Colonic mucosa (tissue), 4 donors: Measurements from ENCODE around the gene AGAP1. TPM values are rescaled to one million over a fixed set of nuclear protein-coding genes. Genes with fewer than 3 reads are reported as not detected.

ENCODE experiments used
- DNase-seq: peaks from one replicate; pipeline ENCODE4 v3.0.0-alpha.2; 2020
- H3K27ac ChIP-seq: fragments of 200-600 bp; one replicate; pipeline ENCODE4 v1.8.0; 2021
- H3K27me3 ChIP-seq: fragments of 200-600 bp; one replicate; pipeline ENCODE4 v1.8.0; 2021
- H3K36me3 ChIP-seq: fragments of 200-600 bp; one replicate; pipeline ENCODE4 v1.8.0; 2021
- H3K4me1 ChIP-seq: fragments of 200-600 bp; one replicate; pipeline ENCODE4 v1.8.0; 2021; ENCODE audit warnings: mild to moderate bottlenecking
- H3K4me3 ChIP-seq: fragments of 200-600 bp; one replicate; pipeline ENCODE4 v1.8.0; 2021
- H3K9ac ChIP-seq, 2 donors: one replicate each; pipeline ENCODE4 v1.7.0; 2013; ENCODE audit warnings: control low read depth in 2 of 2, low read depth in 2 of 2, low read length in 2 of 2
- H3K9me3 ChIP-seq: fragments of 200-600 bp; one replicate; pipeline ENCODE4 v1.8.0; 2021
- intact Hi-C: fragments of 100-400 bp; cut with DNase I; formaldehyde crosslinking; loops from one replicate; pipeline ENCODE4 v1.14.1; 2022
- total RNA-seq, 2 donors: library from RNA; stranded (reverse); fragmentation: NEBNext Ultra II Directional in 1 of 2; extraction: Animal tissue kit (Norgen Biotek cat#: 25700) in 1 of 2; gene quantifications; one replicate each; pipeline ENCODE4 v1.2.1, GENCODE V29; 2021
- TF ChIP-seq, protein P1 (sequence below): fragments of 200-600 bp; IDR thresholded peaks from one replicate; pipeline ENCODE4 v1.8.0; 2022; ENCODE audit warnings: antibody characterized with exemption, mild to moderate bottlenecking
- donor health status: healthy.
- donor health status: DM: no; HTN: no; CAD: no.
- donor health status: DM: no; HTN: no; CAD: no.

Gene AGAP1
- total RNA-seq, 2 donors from 2014 or later = 62.1 to 62.9 TPM

DNA sequence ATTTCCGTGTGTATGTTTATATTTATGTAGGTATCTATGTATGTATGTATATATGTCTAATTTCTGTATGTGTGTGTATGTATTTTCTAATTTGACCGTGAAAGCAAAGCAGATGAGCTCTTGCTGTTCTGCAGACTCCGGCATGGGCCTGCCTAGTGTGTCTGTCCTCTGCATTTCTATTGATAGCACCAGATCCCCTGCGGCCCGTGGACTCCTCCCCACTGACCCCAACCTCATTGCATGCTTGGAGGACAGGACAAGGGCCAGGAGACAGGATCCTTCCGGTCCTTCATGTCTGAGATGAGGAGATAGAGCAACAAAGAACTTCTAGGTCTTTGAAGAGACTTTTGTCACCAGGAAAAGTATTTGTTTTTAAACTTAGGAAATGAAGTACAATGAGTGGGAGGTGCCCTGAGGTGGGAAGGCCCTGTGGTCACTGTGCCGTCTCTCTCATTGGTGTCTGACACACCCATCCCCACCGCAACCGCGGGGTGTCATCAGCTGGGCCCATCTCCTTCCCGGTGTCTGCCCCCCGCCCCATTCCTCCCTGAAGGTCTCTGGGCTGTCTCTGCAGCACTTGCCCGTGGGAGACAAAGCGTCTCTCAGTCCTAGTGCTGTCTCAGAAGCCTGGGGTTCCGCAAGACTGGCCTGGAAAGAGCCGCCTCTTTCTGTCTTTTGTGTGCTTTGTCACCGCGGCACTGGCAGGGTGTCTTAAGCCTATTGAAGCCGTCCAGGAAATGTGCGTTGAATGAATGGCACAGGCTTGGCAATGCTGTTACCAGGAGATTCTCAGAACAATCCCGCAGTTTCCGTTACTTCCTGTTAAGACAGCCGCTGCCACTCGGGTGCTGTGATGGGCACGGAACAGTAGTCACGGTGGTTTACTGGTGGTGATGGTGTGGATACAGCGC is 216.4 kb downstream of the AGAP1 start:
- H3K27ac ChIP-seq = peak overlapping the region; percentile 13
- H3K9me3 ChIP-seq = no peaks in the 10 kb centered on the region
- H3K27me3 ChIP-seq = no peaks in the 10 kb centered on the region
- no peak for DNase-seq
- H3K4me1 ChIP-seq = no peaks in the 10 kb centered on the region
- TF ChIP-seq, protein P1, sequence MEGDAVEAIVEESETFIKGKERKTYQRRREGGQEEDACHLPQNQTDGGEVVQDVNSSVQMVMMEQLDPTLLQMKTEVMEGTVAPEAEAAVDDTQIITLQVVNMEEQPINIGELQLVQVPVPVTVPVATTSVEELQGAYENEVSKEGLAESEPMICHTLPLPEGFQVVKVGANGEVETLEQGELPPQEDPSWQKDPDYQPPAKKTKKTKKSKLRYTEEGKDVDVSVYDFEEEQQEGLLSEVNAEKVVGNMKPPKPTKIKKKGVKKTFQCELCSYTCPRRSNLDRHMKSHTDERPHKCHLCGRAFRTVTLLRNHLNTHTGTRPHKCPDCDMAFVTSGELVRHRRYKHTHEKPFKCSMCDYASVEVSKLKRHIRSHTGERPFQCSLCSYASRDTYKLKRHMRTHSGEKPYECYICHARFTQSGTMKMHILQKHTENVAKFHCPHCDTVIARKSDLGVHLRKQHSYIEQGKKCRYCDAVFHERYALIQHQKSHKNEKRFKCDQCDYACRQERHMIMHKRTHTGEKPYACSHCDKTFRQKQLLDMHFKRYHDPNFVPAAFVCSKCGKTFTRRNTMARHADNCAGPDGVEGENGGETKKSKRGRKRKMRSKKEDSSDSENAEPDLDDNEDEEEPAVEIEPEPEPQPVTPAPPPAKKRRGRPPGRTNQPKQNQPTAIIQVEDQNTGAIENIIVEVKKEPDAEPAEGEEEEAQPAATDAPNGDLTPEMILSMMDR = no peak
- H3K9ac ChIP-seq = no peak overlapping the region
- intact Hi-C loops = no loop called here
- no peak overlapping the region for H3K4me3 ChIP-seq
- H3K36me3 ChIP-seq = no peaks in the 10 kb centered on the region

DNA sequence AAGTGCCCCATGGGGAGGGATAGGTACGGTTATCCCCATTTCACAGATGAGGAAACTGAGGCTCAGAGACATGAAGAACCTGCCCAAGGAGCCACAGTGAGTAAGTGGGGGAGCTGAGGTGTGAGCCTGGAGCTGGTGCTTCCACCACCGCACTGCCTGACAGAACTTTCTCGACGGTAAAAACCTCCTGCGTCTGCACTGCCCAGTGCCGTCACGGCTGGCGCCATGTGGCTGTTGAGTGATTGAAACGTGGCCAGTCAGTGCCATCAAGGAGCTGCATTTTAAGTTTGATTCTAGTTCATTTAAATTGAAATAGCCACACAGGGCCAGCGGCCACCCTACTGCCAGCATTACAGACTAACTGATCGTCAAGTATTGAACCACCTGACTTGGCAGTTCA is 217.1 kb downstream of the AGAP1 start:
- no peak for DNase-seq
- Histone ChIP-seq H3K4me1 (no peaks in the 10 kb centered on the region), H3K9me3 (no peaks in the 10 kb centered on the region), H3K9ac (no peak overlapping the region), H3K27ac (no peak overlapping the region), H3K36me3 (no peaks in the 10 kb centered on the region), H3K4me3 (no peak overlapping the region), H3K27me3 (no peaks in the 10 kb centered on the region)
- TF ChIP-seq, protein P1 = no peak
- intact Hi-C loops = no loop called here

DNA sequence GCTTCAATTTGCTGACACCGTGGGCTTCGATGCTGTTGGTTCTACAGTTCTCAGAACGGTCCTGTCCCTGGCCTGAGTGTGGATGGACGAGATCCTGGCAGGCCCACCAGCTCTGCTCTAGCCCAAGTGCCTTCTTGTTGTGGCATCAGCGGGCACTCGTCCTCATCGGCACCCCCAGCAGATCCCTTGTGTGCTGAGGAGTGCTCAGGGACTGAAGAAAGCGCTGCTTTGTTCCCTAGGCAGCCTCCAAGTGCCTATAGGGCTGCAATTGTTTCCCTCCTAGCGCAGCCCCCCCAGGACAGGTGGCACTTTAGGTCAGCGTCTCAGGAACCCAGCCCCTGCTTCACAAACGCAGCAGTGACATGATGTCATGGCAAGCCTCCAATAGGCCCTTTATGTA is 217.7 kb downstream of the AGAP1 start:
- Histone ChIP-seq H3K9ac (no peak overlapping the region), H3K4me3 (no peak overlapping the region), H3K27ac (no peak overlapping the region), H3K4me1 (no peaks in the 10 kb centered on the region), H3K9me3 (no peaks in the 10 kb centered on the region), H3K36me3 (no peaks in the 10 kb centered on the region), H3K27me3 (no peaks in the 10 kb centered on the region)
- TF ChIP-seq, protein P1 = no peak
- intact Hi-C loops = no loop called here
- no peak for DNase-seq

DNA sequence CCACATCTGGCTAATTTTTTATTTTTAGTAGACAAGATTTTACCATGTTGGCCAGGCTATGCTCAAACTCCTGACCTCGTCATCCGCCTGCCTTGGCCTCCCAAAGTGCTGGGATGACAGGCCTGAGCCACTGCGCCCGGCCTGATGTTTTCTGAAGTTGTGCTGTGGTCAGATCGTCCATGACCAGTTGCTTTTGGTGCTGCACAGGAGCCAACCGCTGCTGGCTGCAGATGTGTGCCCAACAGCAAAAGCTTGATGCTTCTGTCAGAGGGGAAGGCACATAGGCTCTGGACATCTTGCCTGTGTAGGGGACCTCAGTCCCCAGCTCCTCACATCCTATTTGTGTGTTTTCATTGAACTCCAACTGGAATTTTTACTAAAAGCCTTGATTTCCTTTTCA is 218.3 kb downstream of the AGAP1 start:
- intact Hi-C loops = no loop called here
- H3K9ac ChIP-seq = no peak overlapping the region
- no peak overlapping the region for H3K27ac ChIP-seq
- H3K9me3 ChIP-seq = no peaks in the 10 kb centered on the region
- no peaks in the 10 kb centered on the region for H3K4me1 ChIP-seq
- no peaks in the 10 kb centered on the region for H3K36me3 ChIP-seq
- DNase-seq = no peak
- H3K27me3 ChIP-seq = no peaks in the 10 kb centered on the region
- TF ChIP-seq, protein P1 = no peak
- H3K4me3 ChIP-seq = no peak overlapping the region

DNA sequence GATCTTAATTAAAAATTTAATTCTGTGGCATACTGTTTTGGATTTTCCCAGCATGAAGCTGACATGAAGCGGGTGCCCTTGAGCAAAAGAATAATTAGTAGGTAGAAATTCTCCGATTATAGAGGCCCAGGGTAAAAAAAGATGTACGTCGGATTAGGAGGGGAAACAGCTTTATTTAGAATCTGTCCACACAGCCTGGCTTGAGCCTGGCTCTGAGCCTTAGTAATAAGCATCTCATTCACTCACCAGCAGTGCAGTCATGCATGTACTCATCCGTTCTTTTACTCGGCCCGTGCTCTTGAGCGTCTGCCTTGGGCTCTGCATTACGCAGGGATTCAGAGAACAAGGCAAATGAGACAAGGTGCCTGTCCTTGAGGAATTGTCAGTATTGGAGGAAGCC is 219.3 kb downstream of the AGAP1 start:
- DNase-seq = no peak
- Histone ChIP-seq H3K4me3 (no peak overlapping the region), H3K9me3 (no peaks in the 10 kb centered on the region), H3K4me1 (no peaks in the 10 kb centered on the region), H3K36me3 (no peaks in the 10 kb centered on the region), H3K27me3 (no peaks in the 10 kb centered on the region), H3K27ac (no peak overlapping the region), H3K9ac (no peak overlapping the region)
- TF ChIP-seq, protein P1 = no peak
- intact Hi-C loops = no loop called here
